ENCODE results near the gene CDH26. TPM values are rescaled to one million over a fixed set of nuclear protein-coding genes. Genes with fewer than 3 reads are reported as not detected.

Gene CDH26
- total RNA-seq, 5 donors from 2014 or later (not counting 1 experiment from before 2014, with no cell fraction given): 1.5 to 5.2 (median 2.9) TPM

DNA sequence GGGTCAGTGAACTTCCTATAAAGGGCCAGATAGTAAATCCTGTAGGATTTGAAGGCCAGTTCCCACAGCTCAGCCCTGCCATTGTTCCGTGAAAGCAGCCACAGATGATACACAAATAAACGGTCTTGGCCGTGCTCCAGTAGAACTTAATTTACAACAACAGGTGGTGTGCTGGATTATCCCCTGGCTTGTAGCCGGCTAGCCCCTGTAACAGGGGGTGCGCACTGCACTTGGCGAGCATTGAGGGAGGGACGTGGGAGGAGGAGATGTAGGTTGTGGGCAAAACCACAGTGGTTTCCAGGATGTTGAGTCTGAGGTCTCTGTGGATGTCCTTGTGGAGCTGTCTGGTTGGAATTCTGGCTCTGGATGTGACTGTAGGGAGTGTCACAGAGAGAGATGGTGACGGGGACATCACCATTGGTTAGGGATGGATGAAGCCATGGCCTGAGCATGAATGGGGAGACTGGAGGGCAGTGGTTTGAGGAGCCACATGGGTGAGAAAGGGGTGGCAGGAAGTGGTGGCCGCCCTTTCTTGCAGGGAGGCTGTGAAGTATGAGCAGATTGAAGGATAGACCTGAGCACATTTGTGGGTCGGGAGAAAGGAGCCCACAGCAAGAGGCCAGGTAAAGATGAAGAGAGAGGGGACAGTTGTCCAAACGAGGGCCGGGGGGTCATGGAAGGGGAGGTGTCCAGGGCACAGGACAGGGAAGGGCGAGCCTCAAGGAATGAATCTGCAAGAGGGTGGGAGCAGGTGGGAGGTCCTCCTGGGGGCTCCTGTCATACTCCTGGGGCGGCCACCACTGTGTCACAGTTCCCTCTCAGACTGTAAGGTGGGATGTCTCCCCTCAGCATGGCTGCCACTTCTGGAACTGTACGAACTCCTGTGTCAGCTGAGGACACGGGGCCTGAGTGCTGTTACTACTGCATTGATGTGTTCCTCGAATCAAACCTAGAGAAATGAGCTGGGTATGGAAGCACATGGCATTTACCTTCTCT, 53.6 kb downstream of the CDH26 start:
- 27% methylated on average over 14 of the region's 17 CpGs for WGBS (ENCODE audit: insufficient coverage)
- peak in 2 of 4 experiments; percentile 15 to 66 for ATAC-seq (replicated peaks in 1 of 4)
- CTCF ChIA-PET: interaction anchor here in 1 of 2 donors (0.8 kb wide), 1 partner anchor 12 kb away, joined by 3 read pairs; no protein-coding TSS in a partner anchor

GRCh38 chr20:60013296-60014139, 55.3 kb downstream of the CDH26 start:
- Histone ChIP-seq H3K27ac (ENCODE audit: low read length) (no peak overlapping the region), H3K4me1 (ENCODE audit: control insufficient read depth in 1 of 2, extremely low read depth in 1 of 2, insufficient read depth in 2 of 2, low read length in 2 of 2) (peaks cover 3 to 21% of the 10 kb centered on the region in 2 experiments), H3K27me3 (replicated peaks in 1 of 2; ENCODE audit: control insufficient read depth in 2 of 2, extremely low read depth in 1 of 2, insufficient read depth in 2 of 2, low read length in 1 of 2) (peaks cover 0 to 3% of the 10 kb centered on the region in 2 experiments), H3K36me3 (ENCODE audit: control insufficient read depth in 2 of 2, extremely low read depth in 1 of 2, insufficient read depth in 1 of 2, low read length in 1 of 2) (no peaks in the 10 kb centered on the region), H3K9me3 (no peaks in the 10 kb centered on the region), H3K4me3 (ENCODE audit: control insufficient read depth in 1 of 2, extremely low read depth in 1 of 2, low read length in 1 of 2) (no peak overlapping the region)
- H3K4me1 Mint-ChIP-seq: peaks cover 25 to 27% (median 26%) of the 10 kb centered on the region in 3 donors
- no CpG with 5 or more reads among the region's 3 CpGs for WGBS (ENCODE audit: insufficient coverage)
- DNase-seq (no peak), ATAC-seq (replicated peaks in 1 of 4) (no peak)
- peaks cover 0 to 21% (median 3%) of the 10 kb centered on the region in 3 donors for H3K9me3 Mint-ChIP-seq
- no peak overlapping the region for H3K27ac Mint-ChIP-seq
- no peak overlapping the region for H3K4me3 Mint-ChIP-seq
- no peaks in the 10 kb centered on the region for H3K27me3 Mint-ChIP-seq
- peaks cover 10% of the 10 kb centered on the region for H3K36me3 Mint-ChIP-seq
- ChIA-PET POLR2A (interaction anchor here in 1 of 2 donors (0.5 kb wide), 1 partner anchor 63 kb away, joined by 3 read pairs; no protein-coding TSS in a partner anchor), CTCF (no interaction called here)

More for the DNA sequence above, 53.6 kb downstream of the CDH26 start:
- Histone ChIP-seq H3K36me3 (ENCODE audit: control insufficient read depth in 2 of 2, extremely low read depth in 1 of 2, insufficient read depth in 1 of 2, low read length in 1 of 2) (no peaks in the 10 kb centered on the region), H3K9me3 (no peaks in the 10 kb centered on the region), H3K27ac (ENCODE audit: low read length) (no peak overlapping the region), H3K4me1 (ENCODE audit: control insufficient read depth in 1 of 2, extremely low read depth in 1 of 2, insufficient read depth in 2 of 2, low read length in 2 of 2) (peaks cover 3 to 21% of the 10 kb centered on the region in 2 experiments), H3K27me3 (replicated peaks in 1 of 2; ENCODE audit: control insufficient read depth in 2 of 2, extremely low read depth in 1 of 2, insufficient read depth in 2 of 2, low read length in 1 of 2) (peaks cover 0 to 3% of the 10 kb centered on the region in 2 experiments), H3K4me3 (ENCODE audit: control insufficient read depth in 1 of 2, extremely low read depth in 1 of 2, low read length in 1 of 2) (no peak overlapping the region)
- peak in 2 of 35 experiments; percentile 7 to 19 for DNase-seq
- peaks cover 26 to 31% (median 27%) of the 10 kb centered on the region in 3 donors for H3K4me1 Mint-ChIP-seq
- POLR2A ChIA-PET: no interaction called here
- peak overlapping the region in 2 of 3 donors; percentile 17 to 44 for H3K4me3 Mint-ChIP-seq
- no peaks in the 10 kb centered on the region for H3K27me3 Mint-ChIP-seq
- peak overlapping the region in 1 of 2 donors; percentile 13 for H3K27ac Mint-ChIP-seq
- no peaks in the 10 kb centered on the region for H3K36me3 Mint-ChIP-seq
- peaks cover 0 to 11% (median 0%) of the 10 kb centered on the region in 3 donors for H3K9me3 Mint-ChIP-seq

DNA sequence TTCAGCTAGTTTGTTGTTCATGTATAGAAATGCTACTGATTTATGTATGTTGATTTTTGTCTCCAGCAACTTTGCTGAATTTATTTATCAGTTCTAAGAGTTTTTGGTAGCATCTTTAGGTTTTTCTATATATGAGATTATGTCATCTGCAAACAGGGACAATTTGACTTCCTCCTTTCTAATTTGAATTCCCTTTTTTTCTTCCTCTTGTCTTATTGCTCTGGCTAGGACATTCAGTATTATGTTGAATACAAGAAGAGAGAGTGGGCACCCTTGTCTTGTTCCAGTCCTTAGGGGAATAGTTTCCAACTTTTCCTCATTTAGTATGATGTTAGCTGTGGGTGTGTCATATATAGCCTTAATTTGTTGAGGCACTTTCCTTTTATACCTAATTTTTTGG, 58.2 kb downstream of the CDH26 start:
- H3K4me1 ChIP-seq (ENCODE audit: control insufficient read depth in 1 of 2, extremely low read depth in 1 of 2, insufficient read depth in 2 of 2, low read length in 2 of 2): peaks cover 3 to 11% of the 10 kb centered on the region in 2 experiments
- ChIA-PET CTCF (no interaction called here), POLR2A (no interaction called here)
- Mint-ChIP-seq H3K27ac (no peak overlapping the region), H3K4me1 (peaks cover 13 to 15% (median 14%) of the 10 kb centered on the region in 3 donors), H3K9me3 (peaks cover 0 to 36% (median 8%) of the 10 kb centered on the region in 3 donors), H3K27me3 (no peaks in the 10 kb centered on the region), H3K36me3 (peaks cover 24% of the 10 kb centered on the region), H3K4me3 (no peak overlapping the region)
- H3K36me3 ChIP-seq (ENCODE audit: control insufficient read depth in 2 of 2, extremely low read depth in 1 of 2, insufficient read depth in 1 of 2, low read length in 1 of 2): no peaks in the 10 kb centered on the region
- DNase-seq (no peak), ATAC-seq (replicated peaks in 1 of 4) (no peak)
- H3K4me3 ChIP-seq (ENCODE audit: control insufficient read depth in 1 of 2, extremely low read depth in 1 of 2, low read length in 1 of 2): no peak overlapping the region
- no peak overlapping the region for H3K27ac ChIP-seq (ENCODE audit: low read length)
- H3K9me3 ChIP-seq: no peaks in the 10 kb centered on the region
- peaks cover 0 to 3% of the 10 kb centered on the region in 2 experiments for H3K27me3 ChIP-seq (replicated peaks in 1 of 2; ENCODE audit: control insufficient read depth in 2 of 2, extremely low read depth in 1 of 2, insufficient read depth in 2 of 2, low read length in 1 of 2)

GRCh38 chr20:60020251-60020650, 62.0 kb downstream of the CDH26 start:
- H3K36me3 ChIP-seq (ENCODE audit: control insufficient read depth in 2 of 2, extremely low read depth in 1 of 2, insufficient read depth in 1 of 2, low read length in 1 of 2): no peaks in the 10 kb centered on the region
- Mint-ChIP-seq H3K27ac (no peak overlapping the region), H3K27me3 (no peaks in the 10 kb centered on the region), H3K9me3 (peaks cover 0 to 36% (median 8%) of the 10 kb centered on the region in 3 donors), H3K36me3 (peaks cover 29% of the 10 kb centered on the region), H3K4me1 (peaks cover 0 to 2% (median 0%) of the 10 kb centered on the region in 3 donors), H3K4me3 (no peak overlapping the region)
- CTCF ChIA-PET: no interaction called here
- peaks cover 0 to 3% of the 10 kb centered on the region in 2 experiments for H3K27me3 ChIP-seq (replicated peaks in 1 of 2; ENCODE audit: control insufficient read depth in 2 of 2, extremely low read depth in 1 of 2, insufficient read depth in 2 of 2, low read length in 1 of 2)
- ATAC-seq (replicated peaks in 1 of 4) (no peak), DNase-seq (no peak)
- no peaks in the 10 kb centered on the region for H3K4me1 ChIP-seq (ENCODE audit: control insufficient read depth in 1 of 2, extremely low read depth in 1 of 2, insufficient read depth in 2 of 2, low read length in 2 of 2)
- no peak overlapping the region for H3K27ac ChIP-seq (ENCODE audit: low read length)
- POLR2A ChIA-PET: no interaction called here
- H3K9me3 ChIP-seq: no peaks in the 10 kb centered on the region
- H3K4me3 ChIP-seq (ENCODE audit: control insufficient read depth in 1 of 2, extremely low read depth in 1 of 2, low read length in 1 of 2): no peak overlapping the region
- 96% methylated on average over 3 of the region's 5 CpGs for WGBS (ENCODE audit: insufficient coverage)

GRCh38 chr20:60021104-60021503, 62.9 kb downstream of the CDH26 start:
- Histone ChIP-seq H3K27ac (ENCODE audit: low read length) (no peak overlapping the region), H3K9me3 (no peaks in the 10 kb centered on the region), H3K36me3 (ENCODE audit: control insufficient read depth in 2 of 2, extremely low read depth in 1 of 2, insufficient read depth in 1 of 2, low read length in 1 of 2) (no peaks in the 10 kb centered on the region), H3K4me3 (ENCODE audit: control insufficient read depth in 1 of 2, extremely low read depth in 1 of 2, low read length in 1 of 2) (no peak overlapping the region), H3K4me1 (ENCODE audit: control insufficient read depth in 1 of 2, extremely low read depth in 1 of 2, insufficient read depth in 2 of 2, low read length in 2 of 2) (no peaks in the 10 kb centered on the region), H3K27me3 (replicated peaks in 1 of 2; ENCODE audit: control insufficient read depth in 2 of 2, extremely low read depth in 1 of 2, insufficient read depth in 2 of 2, low read length in 1 of 2) (peaks cover 0 to 3% of the 10 kb centered on the region in 2 experiments)
- Mint-ChIP-seq H3K36me3 (peaks cover 33% of the 10 kb centered on the region), H3K4me1 (peaks cover 0 to 2% (median 0%) of the 10 kb centered on the region in 3 donors), H3K27ac (no peak overlapping the region), H3K9me3 (peaks cover 0 to 31% (median 8%) of the 10 kb centered on the region in 3 donors), H3K4me3 (no peak overlapping the region), H3K27me3 (no peaks in the 10 kb centered on the region)
- no CpG with 5 or more reads among the region's 1 CpG for WGBS (ENCODE audit: insufficient coverage)
- POLR2A ChIA-PET: no interaction called here
- ATAC-seq (replicated peaks in 1 of 4) (no peak), DNase-seq (no peak)
- CTCF ChIA-PET: no interaction called here

DNA sequence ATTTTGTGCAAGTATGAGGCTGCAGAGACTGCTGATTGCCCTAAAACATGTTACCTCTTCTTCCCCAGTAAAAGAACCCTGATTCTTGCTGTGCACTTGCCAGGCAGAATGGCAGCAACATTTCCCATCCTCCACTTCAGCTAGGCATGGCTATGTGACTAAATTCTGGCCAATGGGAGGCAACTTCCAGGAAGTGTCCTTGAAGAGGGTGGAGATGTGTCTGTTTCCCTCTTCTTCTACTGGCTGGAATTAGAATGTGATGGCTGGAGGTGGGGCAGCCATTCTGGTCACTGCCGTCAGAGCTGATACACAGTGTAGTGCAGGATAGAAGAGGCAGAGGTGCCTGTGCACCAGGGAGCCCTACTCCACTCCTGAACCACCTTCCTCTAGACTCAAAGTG, 64.6 kb downstream of the CDH26 start:
- H3K36me3 ChIP-seq (ENCODE audit: control insufficient read depth in 2 of 2, extremely low read depth in 1 of 2, insufficient read depth in 1 of 2, low read length in 1 of 2): no peaks in the 10 kb centered on the region
- Mint-ChIP-seq H3K27me3 (no peaks in the 10 kb centered on the region), H3K27ac (no peak overlapping the region), H3K9me3 (peaks cover 0 to 24% (median 8%) of the 10 kb centered on the region in 3 donors), H3K4me3 (no peak overlapping the region), H3K36me3 (peaks cover 31% of the 10 kb centered on the region), H3K4me1 (peaks cover 0 to 2% (median 0%) of the 10 kb centered on the region in 3 donors)
- H3K4me1 ChIP-seq (ENCODE audit: control insufficient read depth in 1 of 2, extremely low read depth in 1 of 2, insufficient read depth in 2 of 2, low read length in 2 of 2): no peaks in the 10 kb centered on the region
- H3K27me3 ChIP-seq (replicated peaks in 1 of 2; ENCODE audit: control insufficient read depth in 2 of 2, extremely low read depth in 1 of 2, insufficient read depth in 2 of 2, low read length in 1 of 2): peaks cover 0 to 3% of the 10 kb centered on the region in 2 experiments
- ATAC-seq (replicated peaks in 1 of 4) (no peak), DNase-seq (no peak)
- H3K9me3 ChIP-seq: no peaks in the 10 kb centered on the region
- no peak overlapping the region for H3K27ac ChIP-seq (ENCODE audit: low read length)
- H3K4me3 ChIP-seq (ENCODE audit: control insufficient read depth in 1 of 2, extremely low read depth in 1 of 2, low read length in 1 of 2): no peak overlapping the region
- ChIA-PET CTCF (no interaction called here), POLR2A (no interaction called here)
- no CpG with 5 or more reads among the region's 1 CpG for WGBS (ENCODE audit: insufficient coverage)

Measured in T-cell (primary cell).